ENCODE measurements around the gene RERE.
A peak's percentile ranks its signal among the peaks of the same experiment; 100 is the strongest.
"Not testable (repeated sequence)": the region's sequence is repeated elsewhere in the genome, so short reads cannot be mapped to it uniquely, and the experiment has no call there.

Gene RERE

GRCh38 chr1:8841395-8841794, 24.0 kb upstream of the RERE start:
- DNase-seq (ENCODE audit: low spot score), result no peak

GRCh38 chr1:8839990-8840389, 22.6 kb upstream of the RERE start:
- no peak for DNase-seq (ENCODE audit: low spot score)

- no peak for DNase-seq (ENCODE audit: low spot score)
These were observed 18.7 kb upstream of the RERE start for GRCh38 chr1:8835941-8836643.

- DNase-seq (ENCODE audit: low spot score), result no peak
These were observed 13.9 kb upstream of the RERE start for GRCh38 chr1:8831340-8831739.

GRCh38 chr1:8830732-8831131, 13.3 kb upstream of the RERE start:
- not testable (repeated sequence) for DNase-seq (ENCODE audit: low spot score)

GRCh38 chr1:8825985-8826481, 8.6 kb upstream of the RERE start:
- no peak for DNase-seq (ENCODE audit: low spot score)

DNA sequence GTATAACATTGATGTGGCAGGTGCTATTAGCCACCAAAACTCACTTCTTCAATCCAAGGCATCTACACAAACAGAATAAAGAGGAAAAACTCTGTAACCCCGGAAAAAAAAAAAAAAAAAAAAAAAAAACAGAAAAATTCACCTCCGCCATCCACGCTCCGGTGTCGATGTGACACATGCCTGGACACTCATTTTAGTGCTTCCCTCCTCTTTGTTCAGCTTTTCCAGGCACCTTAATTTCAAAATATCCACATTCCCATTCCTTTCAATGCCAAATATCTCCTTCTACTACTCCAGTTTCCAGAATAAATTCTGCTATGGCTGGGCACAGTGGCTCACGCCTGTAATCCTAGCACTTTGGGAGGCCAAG, 5.8 kb upstream of the RERE start:
- DNase-seq (ENCODE audit: low spot score), result no peak

- peak; percentile 86 for DNase-seq (ENCODE audit: low spot score)
These were observed 5.2 kb upstream of the RERE start for GRCh38 chr1:8822373-8823294.

DNA sequence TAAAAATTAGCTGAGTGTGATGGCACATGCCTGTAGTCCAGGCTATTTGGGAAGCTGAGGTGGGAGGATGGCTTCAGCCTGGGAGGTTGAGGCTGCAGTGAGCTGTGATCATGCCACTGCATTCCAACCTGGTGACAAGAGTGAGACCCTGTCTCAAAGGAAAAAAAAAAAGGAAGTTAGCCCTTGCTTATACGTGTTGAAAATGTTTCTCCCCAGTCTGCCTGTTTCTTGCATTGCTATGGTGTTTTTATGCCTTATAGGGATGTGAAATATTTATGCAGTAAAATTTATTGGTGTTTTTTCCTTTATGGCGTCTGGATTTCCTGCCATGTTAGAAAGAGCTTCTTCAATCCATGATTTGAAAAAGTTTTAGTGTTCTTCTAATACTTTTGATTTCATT, 3.6 kb upstream of the RERE start:
- no peak for DNase-seq (ENCODE audit: low spot score)

DNA sequence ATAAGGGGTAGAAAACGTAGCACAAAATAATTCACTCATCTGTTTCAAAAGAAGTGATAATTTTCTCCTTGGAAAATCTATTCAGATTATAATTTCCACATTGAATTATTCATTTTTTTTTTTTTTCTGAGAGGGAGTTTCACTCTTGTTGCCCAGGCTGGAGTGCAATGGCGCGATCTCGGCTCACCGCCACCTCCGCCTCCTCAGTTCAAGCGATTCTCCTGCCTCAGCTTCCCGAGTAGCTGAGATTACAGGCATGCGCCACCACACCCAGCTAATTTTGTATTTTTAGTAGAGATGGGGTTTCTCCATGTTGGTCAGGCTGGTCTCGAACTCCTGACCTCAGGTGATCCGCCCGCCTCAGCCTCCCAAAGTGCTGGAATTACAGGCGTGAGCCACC, 1.3 kb upstream of the RERE start:
- DNase-seq (ENCODE audit: low spot score), result not testable (repeated sequence)

GRCh38 chr1:8818325-8818775, 910 bp upstream of the RERE start:
- DNase-seq (ENCODE audit: low spot score), result no peak

DNA sequence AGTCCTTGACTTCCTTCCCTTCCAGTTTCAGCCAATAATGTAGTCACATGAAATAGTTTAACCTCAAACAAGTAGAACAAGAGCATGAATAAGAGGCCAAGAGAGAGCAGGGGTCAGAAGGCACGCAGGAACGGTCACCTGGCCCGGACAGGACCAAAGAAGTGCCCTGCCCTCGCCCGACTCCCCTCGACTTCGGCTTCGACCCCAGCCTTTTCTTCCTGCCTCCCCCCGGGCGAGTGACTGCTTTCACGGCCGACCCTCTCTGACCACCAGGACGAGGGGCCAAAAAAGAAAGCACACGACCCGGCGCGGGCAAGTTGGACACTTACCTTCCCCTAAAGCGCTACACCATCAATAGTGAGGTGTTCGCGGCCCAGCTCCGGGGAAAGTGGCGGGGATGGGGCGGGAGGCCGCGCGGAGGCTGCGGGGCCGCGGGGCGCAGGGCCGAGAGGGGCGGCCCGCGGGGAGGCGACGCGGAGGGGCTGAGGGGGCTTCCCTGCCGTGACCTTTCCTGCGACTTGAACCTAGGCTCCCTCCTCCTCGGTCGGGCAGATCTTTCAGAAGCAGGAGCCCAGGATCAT, 519 bp downstream of the RERE start:
- DNase-seq (ENCODE audit: low spot score), result no peak

- DNase-seq (ENCODE audit: low spot score), result no peak
These were observed 1.2 kb downstream of the RERE start for GRCh38 chr1:8816264-8816663.

GRCh38 chr1:8815582-8816151, 1.8 kb downstream of the RERE start:
- no peak for DNase-seq (ENCODE audit: low spot score)

DNA sequence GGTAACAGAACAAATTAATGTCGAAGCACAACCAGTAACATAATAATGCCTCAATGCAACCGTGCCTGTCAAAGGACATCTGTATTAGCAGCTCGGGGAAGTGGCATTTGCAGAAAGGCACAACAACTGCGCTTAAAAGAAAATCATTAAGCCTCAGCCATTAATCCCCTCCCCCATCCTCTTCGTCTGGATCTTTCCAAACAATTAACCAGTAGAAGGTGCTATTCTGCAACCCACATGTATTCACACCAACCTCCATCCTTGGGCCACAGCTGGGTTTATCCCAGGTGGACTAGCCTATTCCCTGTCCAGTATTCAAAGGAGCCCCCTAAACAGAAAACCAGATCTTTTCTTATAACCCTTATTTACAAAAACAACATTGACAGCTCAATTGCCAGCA, 2.6 kb downstream of the RERE start:
- no peak for DNase-seq (ENCODE audit: low spot score)

GRCh38 chr1:8813991-8814390, 3.4 kb downstream of the RERE start:
- DNase-seq (ENCODE audit: low spot score), result no peak

DNA sequence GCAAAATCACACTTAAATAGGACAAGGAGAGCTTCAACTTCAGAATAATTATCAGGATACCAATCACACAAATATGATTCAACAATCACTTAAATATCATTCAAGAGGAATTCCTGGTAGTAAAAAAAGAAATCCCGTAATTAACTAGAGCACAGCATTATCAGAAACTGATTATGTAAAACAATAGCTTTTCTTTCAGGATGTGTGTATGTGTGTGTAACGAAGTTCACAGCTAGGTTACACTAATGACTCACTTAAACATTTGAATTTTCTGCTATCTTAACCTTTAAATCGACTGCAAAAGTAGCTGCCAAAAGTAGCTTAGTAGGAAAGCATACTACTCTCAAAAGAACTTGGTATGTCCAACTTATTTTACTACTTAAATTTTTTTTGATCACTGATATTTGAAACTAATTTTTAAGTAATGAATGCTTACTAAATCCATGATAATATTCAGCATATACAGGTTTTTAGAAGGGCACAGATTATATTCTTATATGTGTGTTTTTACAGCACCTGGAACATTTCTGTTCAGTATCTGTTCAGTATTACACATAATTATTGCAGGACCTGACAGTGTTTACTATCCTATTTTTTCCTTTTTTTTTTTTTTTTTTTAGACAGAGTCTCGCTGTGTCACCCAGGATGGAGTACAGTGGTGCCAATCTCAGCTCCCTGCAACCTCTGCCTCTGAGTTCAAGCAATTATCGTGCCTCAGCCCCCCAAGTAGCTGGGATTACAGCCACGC, 4.2 kb downstream of the RERE start:
- no peak for DNase-seq (ENCODE audit: low spot score)

- no peak for DNase-seq (ENCODE audit: low spot score)
These were observed 5.4 kb downstream of the RERE start for GRCh38 chr1:8812081-8812480.

GRCh38 chr1:8810987-8811386, 6.5 kb downstream of the RERE start:
- DNase-seq (ENCODE audit: low spot score), result no peak

DNA sequence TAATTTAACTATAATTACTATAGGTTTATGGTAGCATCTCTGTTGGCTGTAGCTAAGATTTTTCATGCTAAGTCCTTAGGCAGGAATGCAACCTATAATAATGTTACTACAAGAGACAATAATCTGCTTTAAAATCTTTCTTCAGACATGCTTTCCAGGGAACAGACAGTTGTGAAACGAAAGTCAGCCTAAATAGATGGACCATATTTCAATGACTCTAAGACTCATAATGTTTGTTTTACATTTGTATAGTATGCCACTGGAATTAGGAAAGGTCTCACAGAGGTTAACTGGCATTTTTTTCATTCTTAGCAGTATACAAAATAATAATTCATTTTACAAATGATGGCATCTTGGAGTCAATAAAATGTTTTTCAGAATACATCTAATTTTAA, 8.1 kb downstream of the RERE start:
- no peak for DNase-seq (ENCODE audit: low spot score)

DNA sequence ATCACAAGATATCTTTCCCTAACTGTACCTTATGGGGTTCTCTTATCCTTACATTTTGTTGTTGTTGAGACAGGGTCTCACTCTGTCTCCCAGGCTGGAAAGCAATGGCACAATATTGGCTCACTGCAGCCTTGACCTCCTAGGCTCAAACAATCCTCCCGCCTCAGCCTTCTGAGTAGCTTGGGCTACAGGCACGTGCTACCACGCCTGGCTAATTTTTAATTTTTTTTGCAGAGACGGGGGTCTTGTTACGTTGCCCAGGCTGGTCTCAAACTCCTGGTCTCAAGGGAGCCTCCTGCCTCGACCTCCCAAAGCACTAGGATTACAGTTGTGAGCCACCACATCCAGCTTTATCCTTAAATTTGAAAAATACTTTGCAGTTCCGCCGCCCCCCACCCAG, 10.4 kb downstream of the RERE start:
- DNase-seq (ENCODE audit: low spot score), result no peak

DNA sequence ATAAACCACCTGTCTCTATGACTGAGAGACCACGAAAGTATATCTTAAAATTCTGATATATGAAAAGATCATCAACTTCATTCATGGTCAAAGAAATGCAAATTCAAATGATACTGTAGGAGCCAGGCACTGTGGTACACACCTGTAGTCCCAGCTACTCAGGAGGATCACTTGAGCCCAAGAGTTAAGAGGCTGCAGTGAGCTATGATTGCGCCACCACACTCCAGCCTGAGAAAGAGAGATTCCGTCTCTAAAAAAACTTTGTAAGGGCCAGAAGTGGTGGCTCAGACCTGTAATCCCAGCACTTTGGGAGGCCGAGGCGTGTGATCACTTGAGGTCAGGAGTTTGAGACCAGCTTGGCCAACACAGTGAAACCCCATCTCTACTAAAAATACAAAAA, 17.0 kb downstream of the RERE start:
- no peak for DNase-seq (ENCODE audit: low spot score)

Data from hepatic stellate cell (primary cell).